Activated CD4-positive, alpha-beta T cell treated with anti-CD3 and anti-CD28 coated beads for 24 hours (primary cell): ENCODE measurements around the gene ENPP6.
A peak's percentile ranks its signal among the peaks of the same experiment; 100 is the strongest.

Experiments
- DNase-seq, 2 donors: peaks; one replicate each; pipeline ENCODE4 v3.0.0-alpha.2; 2020; ENCODE audit warnings: low read depth in 2 of 2

ENPP6 gene

DNA sequence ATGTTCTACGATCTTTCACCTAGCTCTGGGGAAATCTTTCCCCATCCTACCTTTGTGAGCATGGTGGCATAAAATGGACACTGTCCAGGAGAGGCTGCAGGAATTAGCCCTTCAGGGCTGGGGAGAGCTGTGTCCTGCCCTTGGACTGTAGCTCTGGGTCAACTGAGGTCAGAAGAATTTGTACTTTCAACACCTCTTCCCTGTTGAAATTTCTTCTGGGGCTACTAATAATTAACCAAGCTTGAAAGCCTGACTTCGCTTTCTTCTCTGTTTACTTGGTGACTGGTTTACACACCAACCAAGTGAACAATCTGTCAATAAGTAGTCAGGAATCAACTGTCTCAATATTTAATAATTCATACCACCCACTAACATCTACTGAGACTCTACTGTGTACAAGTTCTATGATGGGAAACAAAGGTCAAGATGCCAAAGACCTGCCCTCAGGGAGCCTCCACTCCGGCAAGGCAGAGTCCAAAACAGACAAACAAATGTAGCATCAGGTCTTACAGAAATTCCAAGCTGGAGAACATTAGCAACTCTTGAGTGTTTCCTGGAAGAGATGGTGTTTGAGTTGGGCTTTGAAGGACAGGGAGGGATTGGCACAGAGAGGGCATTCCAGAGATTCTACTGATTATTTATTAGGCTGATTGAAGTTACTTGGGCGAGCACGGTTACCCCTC, 113.1 kb downstream of the ENPP6 start:
- no peak for DNase-seq

DNA sequence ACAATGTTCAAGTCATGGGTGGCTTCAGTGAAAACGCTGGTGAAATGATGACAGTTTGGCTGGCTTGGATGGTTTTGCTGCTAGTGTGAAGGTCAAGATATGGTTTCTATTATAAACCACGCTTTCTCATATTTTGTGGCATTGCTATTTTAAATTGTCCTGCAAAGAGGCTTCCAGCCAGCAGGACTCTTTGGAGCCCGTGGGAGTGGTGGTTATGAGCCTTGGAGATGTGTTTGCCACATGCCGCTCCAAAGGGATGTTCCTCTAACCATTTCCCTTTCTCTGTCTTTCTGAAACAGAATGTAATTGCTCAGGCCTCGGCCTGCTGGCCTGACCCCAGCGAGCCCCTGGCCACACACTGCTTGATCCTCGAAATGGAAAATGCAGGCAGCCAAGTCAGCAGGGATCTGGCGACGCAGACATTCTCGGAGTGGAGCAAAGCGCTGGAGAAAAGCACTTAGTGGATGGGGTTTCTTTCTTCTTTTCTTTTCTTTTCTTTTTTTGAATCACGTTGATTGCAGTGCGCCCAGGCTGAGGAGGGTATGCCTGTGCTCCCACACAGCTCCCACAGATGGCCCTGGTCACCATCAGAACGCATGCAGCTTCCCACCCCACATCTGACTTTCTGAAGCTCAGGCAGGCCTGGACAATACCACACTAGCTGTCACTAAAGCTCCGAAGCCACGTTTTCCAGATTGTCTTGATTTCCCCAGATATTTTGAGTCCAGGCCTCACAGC, 114.0 kb downstream of the ENPP6 start:
- no peak for DNase-seq

- no peak for DNase-seq
These were observed 114.7 kb downstream of the ENPP6 start for GRCh38 chr4:184102927-184103326.

- DNase-seq: no peak
These were observed 115.2 kb downstream of the ENPP6 start for GRCh38 chr4:184102488-184102887.

- DNase-seq: no peak
These were observed 116.0 kb downstream of the ENPP6 start for GRCh38 chr4:184101711-184102110.

GRCh38 chr4:184100297-184100885, 117.3 kb downstream of the ENPP6 start:
- DNase-seq: peak; percentile 19 to 41

- DNase-seq: no peak
These were observed 118.1 kb downstream of the ENPP6 start for GRCh38 chr4:184099535-184099966.

DNA sequence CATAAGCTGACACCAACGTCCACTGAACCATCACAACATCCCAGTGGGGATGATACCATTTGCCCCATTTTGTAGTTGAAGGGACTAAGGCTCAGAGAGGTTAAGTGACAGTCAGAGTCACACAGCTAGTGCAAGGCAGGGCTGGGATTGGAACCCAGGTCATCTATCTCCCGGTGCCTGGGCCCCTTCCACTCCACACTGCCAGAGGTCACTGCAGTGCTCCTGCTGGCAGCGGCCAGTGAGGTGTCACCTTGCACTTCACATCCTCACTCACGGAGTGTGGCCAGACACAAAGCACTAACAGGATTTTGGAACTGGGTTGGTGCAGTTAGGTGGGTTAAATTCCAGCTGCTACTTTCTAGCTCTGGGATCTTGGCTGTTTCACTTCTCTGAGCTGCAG, 118.7 kb downstream of the ENPP6 start:
- no peak for DNase-seq

DNA sequence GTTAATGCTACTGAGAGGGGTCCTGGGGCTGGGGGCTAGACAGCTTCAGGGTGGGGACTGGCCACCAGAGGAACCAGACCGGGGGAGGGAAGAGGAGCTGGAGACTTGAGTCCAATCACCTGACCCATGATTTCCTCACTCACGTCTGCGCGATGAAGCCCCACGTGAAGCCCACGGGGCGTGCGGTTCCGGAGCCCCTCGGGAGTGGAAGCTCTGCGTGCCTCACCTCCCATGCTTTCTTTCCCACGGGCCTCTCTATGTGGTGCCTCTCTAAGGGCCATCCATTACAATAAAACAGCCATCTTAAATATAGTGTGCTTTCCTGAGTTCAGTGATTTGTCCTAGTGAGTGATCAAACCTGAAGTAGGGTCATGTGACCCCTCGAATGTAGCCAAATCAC, 119.9 kb downstream of the ENPP6 start:
- no peak for DNase-seq

GRCh38 chr4:184097241-184097605, 120.5 kb downstream of the ENPP6 start:
- peak in 1 of 2 donors; percentile 11 for DNase-seq

DNA sequence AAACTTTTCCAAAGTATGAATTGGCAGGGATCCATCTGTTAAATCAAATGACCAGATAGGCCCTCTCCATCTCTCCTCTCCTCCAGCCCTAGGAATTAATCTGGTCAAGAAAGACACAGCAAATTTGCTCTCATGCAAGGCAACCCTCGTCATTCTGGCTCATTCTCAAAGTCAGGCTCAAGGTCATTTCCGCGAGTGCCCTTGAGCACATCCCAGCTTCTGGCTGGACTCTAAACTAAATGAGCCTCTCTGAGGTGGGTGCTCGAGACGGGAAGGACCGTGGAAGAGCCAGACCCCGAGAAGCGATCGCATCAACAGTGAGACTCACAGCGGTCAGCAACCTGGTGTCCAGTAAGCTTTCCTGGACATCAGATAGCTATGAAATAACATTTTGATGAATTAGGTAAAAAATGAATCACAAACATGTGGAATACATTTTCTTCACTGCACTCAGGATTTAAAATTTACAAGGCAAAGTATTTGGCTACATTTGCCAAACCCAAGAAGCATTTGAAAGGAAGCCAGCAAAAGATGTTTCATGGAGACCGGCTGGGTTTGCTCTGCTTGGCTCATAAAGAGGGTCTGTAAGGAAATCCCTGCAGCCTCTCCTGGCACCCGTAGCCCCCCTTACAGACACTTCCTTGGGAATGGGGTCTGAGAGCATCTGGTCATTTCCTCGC, 121.0 kb downstream of the ENPP6 start:
- DNase-seq: no peak

DNA sequence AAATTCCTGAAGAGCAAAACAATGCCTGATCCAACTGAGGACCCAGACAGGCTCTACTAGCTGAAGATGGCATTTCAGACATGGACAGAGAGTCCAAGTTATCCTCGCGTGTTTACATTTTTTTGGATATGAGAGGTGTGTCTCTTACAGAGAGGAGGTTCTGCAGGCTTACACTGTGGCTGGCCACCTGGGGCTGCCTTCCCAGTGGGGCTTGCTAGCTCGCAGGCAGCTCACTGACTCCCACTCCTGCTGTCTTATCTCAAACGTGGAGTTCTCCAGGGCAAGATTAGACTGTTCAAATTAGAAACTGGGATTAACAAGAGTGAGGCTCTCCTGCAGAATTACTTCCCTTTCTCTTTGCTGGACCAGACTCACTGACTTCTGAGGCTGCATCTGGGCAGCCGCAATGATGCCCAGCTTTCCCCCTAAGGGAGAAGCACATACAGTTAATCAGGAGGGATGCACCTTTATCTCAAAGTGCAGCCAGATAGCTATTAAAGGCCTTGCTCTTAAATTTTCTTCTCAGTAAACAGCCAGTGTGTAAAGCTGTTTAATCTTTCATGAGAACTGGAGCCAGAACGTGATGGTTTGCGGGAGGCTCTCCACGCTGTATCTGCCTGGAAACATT, 123.0 kb downstream of the ENPP6 start:
- DNase-seq: no peak

DNA sequence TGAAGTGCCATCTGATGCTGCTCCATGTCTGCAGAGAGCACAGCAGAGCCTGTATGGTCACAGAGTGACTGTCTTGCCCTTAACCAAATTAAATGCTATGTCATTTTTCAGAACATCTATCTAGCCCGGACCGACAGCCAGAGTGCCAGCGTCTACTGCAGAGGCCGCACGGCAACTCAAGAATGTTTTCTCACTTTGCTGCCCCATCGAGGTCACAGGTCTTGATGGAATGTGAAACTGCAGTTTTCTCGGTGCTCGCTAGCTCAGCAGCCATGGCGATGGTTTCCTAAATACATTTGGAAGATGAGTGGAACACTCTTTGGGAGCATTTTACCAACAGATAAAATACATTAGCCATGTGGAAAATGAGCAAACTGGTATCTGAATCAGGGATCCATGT, 125.7 kb downstream of the ENPP6 start:
- no peak for DNase-seq

GRCh38 chr4:184090571-184090970, 127.1 kb downstream of the ENPP6 start:
- no peak for DNase-seq

DNA sequence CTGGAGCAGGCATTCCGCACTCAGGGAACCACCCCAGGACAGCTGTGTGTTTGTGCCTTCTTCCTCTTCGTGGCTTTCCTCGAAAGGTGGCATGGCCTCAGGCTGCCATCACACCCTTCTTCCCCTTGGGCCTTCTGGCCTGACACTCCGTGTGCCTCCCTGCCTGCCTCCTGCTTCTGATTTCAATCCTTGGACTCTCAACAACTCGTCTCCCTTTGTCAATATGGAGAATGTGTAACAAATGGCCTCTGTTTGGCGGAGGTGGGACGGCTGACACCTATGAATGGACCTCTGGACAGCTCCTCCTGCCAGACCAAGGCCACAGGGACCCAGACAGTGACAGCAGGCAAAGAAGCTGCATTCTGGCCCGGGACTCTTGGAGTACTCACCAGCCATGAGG, 137.0 kb downstream of the ENPP6 start:
- DNase-seq: no peak

DNA sequence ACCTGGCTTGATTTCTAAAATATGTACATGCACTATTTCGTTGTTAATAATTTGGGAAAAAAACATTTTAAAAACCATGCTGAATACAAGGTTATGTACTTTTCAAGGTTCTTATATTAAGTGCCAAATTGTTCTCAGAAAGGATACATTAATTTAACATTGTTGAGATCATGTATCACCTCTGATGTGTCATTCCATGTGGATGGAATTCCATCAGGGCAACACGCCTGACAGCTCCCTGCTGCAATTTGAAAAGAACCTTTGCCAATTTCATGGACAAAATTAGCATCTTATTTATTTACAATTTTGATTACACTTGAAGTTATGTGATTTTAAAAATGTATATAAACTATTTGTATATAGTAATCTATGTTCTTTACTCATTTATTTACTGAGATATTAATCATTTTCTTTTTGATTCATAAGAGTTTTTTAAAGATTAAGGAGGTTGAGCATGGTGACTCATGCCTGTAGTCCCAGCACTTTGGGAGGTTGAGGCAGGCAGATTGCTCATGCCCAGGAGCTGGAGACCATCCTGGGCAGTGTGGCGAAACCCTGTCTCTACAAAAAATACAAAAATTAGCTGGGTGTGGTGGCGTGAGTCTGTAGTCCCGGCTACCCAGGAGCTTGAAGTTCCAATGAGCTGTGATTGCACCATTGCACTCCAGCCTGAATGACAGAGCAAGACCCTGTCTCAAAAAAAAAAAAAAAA, 142.8 kb downstream of the ENPP6 start:
- no peak for DNase-seq

DNA sequence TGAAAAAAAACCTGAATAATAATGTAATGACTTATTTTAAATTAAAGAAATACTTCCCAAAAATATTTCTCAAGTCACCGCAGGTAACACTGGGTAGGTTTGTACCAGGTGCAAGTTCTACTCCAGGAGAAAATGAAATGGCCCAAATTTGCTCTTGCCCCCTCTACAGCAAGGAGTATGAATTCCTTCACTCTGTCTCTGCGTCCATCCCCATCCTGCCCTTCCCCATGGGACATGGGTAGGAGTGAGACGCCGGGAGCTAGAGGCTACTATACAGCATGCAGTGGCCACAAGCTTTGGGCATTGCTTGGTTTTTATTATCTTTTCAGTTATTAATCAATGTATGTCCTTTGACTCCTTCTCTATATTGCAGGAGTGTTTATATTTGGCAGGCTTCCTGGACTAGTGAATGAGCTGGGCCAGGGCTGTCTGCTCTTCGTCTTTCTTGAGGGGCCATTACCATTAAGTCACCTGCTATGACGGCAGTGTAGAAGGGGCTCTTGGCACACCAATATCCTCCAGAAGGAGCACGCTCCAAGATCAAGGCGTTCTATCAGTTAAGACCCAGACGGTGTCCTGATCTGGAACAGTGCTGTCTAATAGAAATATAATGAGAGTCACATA, 149.6 kb downstream of the ENPP6 start:
- DNase-seq: no peak

- DNase-seq: no peak
These were observed 150.9 kb downstream of the ENPP6 start for GRCh38 chr4:184066584-184067300.

GRCh38 chr4:184064877-184065276, 152.8 kb downstream of the ENPP6 start:
- DNase-seq: no peak

DNA sequence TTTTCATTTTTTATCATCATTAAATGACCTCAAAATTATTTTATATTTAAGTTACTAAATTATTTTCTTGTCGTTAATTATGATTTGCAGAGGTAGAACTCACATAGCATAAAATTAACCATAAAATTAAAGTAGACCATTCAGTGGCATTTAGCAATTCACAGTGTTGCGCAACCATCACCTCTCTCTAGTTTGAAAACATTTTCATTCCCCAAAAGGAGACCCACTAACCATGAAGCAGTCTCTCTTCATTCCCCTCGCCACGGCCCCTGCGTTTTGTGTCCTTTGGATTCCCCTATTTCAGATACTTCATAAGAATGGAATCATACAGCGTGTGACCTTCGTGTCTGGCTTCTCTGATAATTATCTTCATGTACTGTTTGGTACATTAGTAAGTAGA, 154.9 kb downstream of the ENPP6 start:
- no peak for DNase-seq
